ENCODE results near the gene SRSF5. TPM values are rescaled to one million over a fixed set of nuclear protein-coding genes. Genes with fewer than 3 reads are reported as not detected.

Gene SRSF5
- total and polyA plus RNA-seq, 2 donors (not counting 1 experiment from before 2014, with no cell fraction given), result 701 to 768 TPM

- no peaks in the 10 kb centered on the region for H4K20me1 ChIP-seq (ENCODE audit: control insufficient read depth, insufficient read depth, low read length, poor library complexity, severe bottlenecking)
- H3K79me2 ChIP-seq (ENCODE audit: control insufficient read depth, insufficient read depth, low read length), result no peaks in the 10 kb centered on the region
- no CpG with 5 or more reads among the region's 1 CpG for WGBS (ENCODE audit: insufficient coverage)
- H3K4me2 ChIP-seq (replicated peaks; ENCODE audit: low read depth, low read length, poor library complexity, severe bottlenecking), result no peak overlapping the region
- Mint-ChIP-seq H3K9me3 (ENCODE audit: insufficient read depth) (no peaks in the 10 kb centered on the region), H3K4me3 (no peak overlapping the region), H3K27ac (no peak overlapping the region), H3K27me3 (no peaks in the 10 kb centered on the region), H3K4me1 (peaks cover 7% of the 10 kb centered on the region)
- no peak overlapping the region for H3K9ac ChIP-seq (ENCODE audit: low read length)
- intact Hi-C loops (cut with micrococcal nuclease), result no loop called here
- H2AFZ ChIP-seq (ENCODE audit: insufficient read depth, low read depth, low read length, poor library complexity, severe bottlenecking), result no peak overlapping the region
- H3K9me3 ChIP-seq (ENCODE audit: control extremely low read depth in 1 of 3, control insufficient read depth in 2 of 3, insufficient read depth in 1 of 3, low read length in 2 of 3), result no peaks in the 10 kb centered on the region
- POLR2A ChIA-PET, result interaction anchor here (0.7 kb wide), 1 partner anchor 24 kb away, joined by 3 read pairs; no protein-coding TSS in a partner anchor
- no peak overlapping the region for H3K4me3 ChIP-seq (ENCODE audit: control extremely low read depth in 1 of 5, extremely low read depth in 1 of 5, insufficient read depth in 1 of 5, low read depth in 2 of 5, low read length in 4 of 5)
- no peaks in the 10 kb centered on the region for H3K36me3 ChIP-seq (replicated peaks in 1 of 2; ENCODE audit: control extremely low read depth in 1 of 2, control insufficient read depth in 1 of 2, extremely low read depth in 1 of 2, insufficient read depth in 2 of 2, low read length in 1 of 2)
- no peak for DNase-seq
- TF ChIP-seq, protein P1, sequence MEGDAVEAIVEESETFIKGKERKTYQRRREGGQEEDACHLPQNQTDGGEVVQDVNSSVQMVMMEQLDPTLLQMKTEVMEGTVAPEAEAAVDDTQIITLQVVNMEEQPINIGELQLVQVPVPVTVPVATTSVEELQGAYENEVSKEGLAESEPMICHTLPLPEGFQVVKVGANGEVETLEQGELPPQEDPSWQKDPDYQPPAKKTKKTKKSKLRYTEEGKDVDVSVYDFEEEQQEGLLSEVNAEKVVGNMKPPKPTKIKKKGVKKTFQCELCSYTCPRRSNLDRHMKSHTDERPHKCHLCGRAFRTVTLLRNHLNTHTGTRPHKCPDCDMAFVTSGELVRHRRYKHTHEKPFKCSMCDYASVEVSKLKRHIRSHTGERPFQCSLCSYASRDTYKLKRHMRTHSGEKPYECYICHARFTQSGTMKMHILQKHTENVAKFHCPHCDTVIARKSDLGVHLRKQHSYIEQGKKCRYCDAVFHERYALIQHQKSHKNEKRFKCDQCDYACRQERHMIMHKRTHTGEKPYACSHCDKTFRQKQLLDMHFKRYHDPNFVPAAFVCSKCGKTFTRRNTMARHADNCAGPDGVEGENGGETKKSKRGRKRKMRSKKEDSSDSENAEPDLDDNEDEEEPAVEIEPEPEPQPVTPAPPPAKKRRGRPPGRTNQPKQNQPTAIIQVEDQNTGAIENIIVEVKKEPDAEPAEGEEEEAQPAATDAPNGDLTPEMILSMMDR (IDR thresholded peaks at IDR 0.05), result no peak
- TF ChIP-seq EZH2 (IDR thresholded peaks at IDR 0.05; ENCODE audit: borderline replicate concordance, insufficient read depth, low read depth, low read length, poor library complexity, severe bottlenecking), result no peak
- H3K27me3 ChIP-seq (replicated peaks in 1 of 4; ENCODE audit: control extremely low read depth in 1 of 4, control insufficient read depth in 3 of 4, insufficient read depth in 4 of 4, low read length in 3 of 4), result no peaks in the 10 kb centered on the region
- no peaks in the 10 kb centered on the region for H3K4me1 ChIP-seq (ENCODE audit: control insufficient read depth in 2 of 2, insufficient read depth in 2 of 2, low read length in 2 of 2)
- CTCF ChIA-PET, result interaction anchor here (1.2 to 1.3 kb wide), 4 partner anchors 10 to 168 kb away, joined by 3 to 9 read pairs (median 4); partner anchors contain the start of gene SRSF5
- no peak for ATAC-seq (ENCODE audit: low read depth)
- H3K27ac ChIP-seq (ENCODE audit: low read length in 2 of 2), result no peak overlapping the region
These were observed 13.1 kb upstream of the SRSF5 start for GRCh38 chr14:69753860-69754259.

DNA sequence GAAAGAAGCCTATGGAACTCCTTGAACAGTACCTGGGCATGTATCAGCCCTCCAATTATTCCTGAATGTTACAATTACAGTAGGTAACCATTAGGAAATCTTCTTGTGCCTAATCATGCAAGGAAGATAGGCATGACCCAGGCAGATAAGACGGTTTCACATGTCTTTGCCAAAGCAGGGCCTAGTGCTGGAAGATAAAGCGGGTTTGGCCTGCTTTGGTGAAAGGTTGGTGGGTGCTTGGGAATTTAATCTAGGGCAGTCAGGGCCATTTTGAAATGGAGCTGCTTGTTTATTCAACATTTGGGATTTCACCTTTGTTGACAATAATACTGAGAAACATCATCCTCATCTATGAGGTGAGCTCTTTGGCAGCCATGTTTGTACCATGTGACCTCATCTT, 12.5 kb upstream of the SRSF5 start:
- peaks cover 7% of the 10 kb centered on the region for H3K4me1 Mint-ChIP-seq
- H3K27me3 Mint-ChIP-seq, result no peaks in the 10 kb centered on the region
- H3K4me1 ChIP-seq (ENCODE audit: control insufficient read depth in 2 of 2, insufficient read depth in 2 of 2, low read length in 2 of 2), result no peaks in the 10 kb centered on the region
- H3K79me2 ChIP-seq (ENCODE audit: control insufficient read depth, insufficient read depth, low read length), result no peaks in the 10 kb centered on the region
- H3K36me3 ChIP-seq (replicated peaks in 1 of 2; ENCODE audit: control extremely low read depth in 1 of 2, control insufficient read depth in 1 of 2, extremely low read depth in 1 of 2, insufficient read depth in 2 of 2, low read length in 1 of 2), result no peaks in the 10 kb centered on the region
- H3K27ac Mint-ChIP-seq, result no peak overlapping the region
- CTCF ChIA-PET, result interaction anchor here (1.2 to 1.3 kb wide), 3 partner anchors 12 to 169 kb away, joined by 3 to 9 read pairs (median 4); partner anchors contain the start of gene SRSF5
- H3K4me2 ChIP-seq (replicated peaks; ENCODE audit: low read depth, low read length, poor library complexity, severe bottlenecking), result no peak overlapping the region
- H4K20me1 ChIP-seq (ENCODE audit: control insufficient read depth, insufficient read depth, low read length, poor library complexity, severe bottlenecking), result no peaks in the 10 kb centered on the region
- H3K4me3 ChIP-seq (ENCODE audit: control extremely low read depth in 1 of 5, extremely low read depth in 1 of 5, insufficient read depth in 1 of 5, low read depth in 2 of 5, low read length in 4 of 5), result no peak overlapping the region
- DNase-seq (no peak), ATAC-seq (ENCODE audit: low read depth) (no peak)
- H3K9me3 ChIP-seq (ENCODE audit: control extremely low read depth in 1 of 3, control insufficient read depth in 2 of 3, insufficient read depth in 1 of 3, low read length in 2 of 3), result no peaks in the 10 kb centered on the region
- H3K9me3 Mint-ChIP-seq (ENCODE audit: insufficient read depth), result no peaks in the 10 kb centered on the region
- WGBS (ENCODE audit: insufficient coverage), result 77% methylated on average over 1 of the region's 2 CpGs
- H3K27ac ChIP-seq (ENCODE audit: low read length in 2 of 2), result no peak overlapping the region
- no peaks in the 10 kb centered on the region for H3K27me3 ChIP-seq (replicated peaks in 1 of 4; ENCODE audit: control extremely low read depth in 1 of 4, control insufficient read depth in 3 of 4, insufficient read depth in 4 of 4, low read length in 3 of 4)
- TF ChIP-seq, protein P1 (IDR thresholded peaks at IDR 0.05), result no peak
- no peak for TF ChIP-seq EZH2 (IDR thresholded peaks at IDR 0.05; ENCODE audit: borderline replicate concordance, insufficient read depth, low read depth, low read length, poor library complexity, severe bottlenecking)
- H3K4me3 Mint-ChIP-seq, result no peak overlapping the region
- POLR2A ChIA-PET, result no interaction called here
- H2AFZ ChIP-seq (ENCODE audit: insufficient read depth, low read depth, low read length, poor library complexity, severe bottlenecking), result no peak overlapping the region
- intact Hi-C loops (cut with micrococcal nuclease), result no loop called here
- H3K9ac ChIP-seq (ENCODE audit: low read length), result no peak overlapping the region
